ENCODE results near the gene ISCU. TPM values are rescaled to one million over a fixed set of nuclear protein-coding genes. Genes with fewer than 3 reads are reported as not detected.
A peak's percentile ranks its signal among the peaks of the same experiment; 100 is the strongest.
"Not testable (repeated sequence)": the region's sequence is repeated elsewhere in the genome, so short reads cannot be mapped to it uniquely, and the experiment has no call there.

ISCU gene
- total and polyA plus RNA-seq, 4 donors = 86.2 to 132 (median 94.3) TPM

DNA sequence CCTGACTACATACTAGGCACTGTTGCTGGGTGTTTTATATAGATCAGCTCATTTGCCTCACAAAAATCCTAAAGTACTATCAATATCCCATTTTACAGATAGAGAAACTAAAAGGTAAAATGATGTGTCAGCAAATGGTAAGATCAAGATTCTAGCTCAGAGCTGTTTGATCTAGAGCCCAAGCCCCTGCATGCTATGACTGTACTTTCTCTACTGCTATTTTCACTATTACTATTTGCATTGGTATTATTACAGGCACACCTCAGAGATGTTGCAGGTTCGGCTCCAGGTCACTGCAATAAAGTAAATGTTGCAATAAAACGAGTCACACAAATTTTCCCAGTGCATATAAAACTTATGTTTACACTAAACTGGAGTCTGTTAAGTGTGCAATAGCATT is 10.9 kb downstream of the ISCU start:
- Histone ChIP-seq H3K36me3 (ENCODE audit: control insufficient read depth in 4 of 4, insufficient read depth in 4 of 4, low read length in 4 of 4) (peaks cover under 1 to 10% (median 6%) of the 10 kb centered on the region in 4 donors), H3K9me3 (ENCODE audit: control insufficient read depth in 4 of 4, insufficient read depth in 3 of 4, low read length in 3 of 4) (no peaks in the 10 kb centered on the region), H3K9ac (ENCODE audit: insufficient read depth in 1 of 2, low read length in 2 of 2) (no peak overlapping the region), H3K27me3 (ENCODE audit: control insufficient read depth in 3 of 3, insufficient read depth in 3 of 3, low read length in 2 of 3) (no peaks in the 10 kb centered on the region), H3K4me3 (no peak overlapping the region), H3K4me1 (ENCODE audit: control insufficient read depth in 5 of 5, insufficient read depth in 5 of 5, low read length in 5 of 5) (peaks cover 0 to 20% (median 7%) of the 10 kb centered on the region in 5 donors), H3K27ac (ENCODE audit: low read depth in 1 of 2, low read length in 1 of 2) (no peak overlapping the region)
- no peak for TF ChIP-seq CTCF (IDR thresholded peaks at IDR 0.05; ENCODE audit: control extremely low read depth, extremely low read depth)
- ATAC-seq (ENCODE audit: insufficient read depth, low FRiP score) (no peak), DNase-seq (no peak)
- WGBS, 2 donors = 50 to 61% methylated on average over 2 of the region's 2 CpGs

DNA sequence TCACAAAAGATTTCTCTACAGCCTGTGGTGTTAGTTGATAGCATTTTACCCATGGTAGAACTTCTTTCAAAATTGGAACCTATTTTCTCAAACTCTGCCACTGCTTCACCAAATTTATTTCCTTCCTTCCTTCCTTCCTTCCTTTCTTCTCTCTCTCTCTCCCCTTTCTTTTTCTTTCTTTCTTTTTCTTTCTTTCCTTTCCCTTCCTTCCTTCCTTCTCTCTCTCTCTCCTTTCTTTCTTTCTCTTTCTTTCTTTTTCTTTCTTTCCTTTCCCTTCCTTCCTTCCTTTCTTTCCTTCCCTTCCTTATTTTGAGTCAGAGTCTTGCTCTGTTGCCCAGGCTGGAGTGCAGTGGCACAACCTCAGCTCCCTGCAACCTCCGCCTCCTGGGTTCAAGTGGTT is 11.9 kb downstream of the ISCU start:
- not testable (repeated sequence) for DNase-seq; ATAC-seq (ENCODE audit: insufficient read depth, low FRiP score); H3K9ac ChIP-seq (ENCODE audit: insufficient read depth in 1 of 2, low read length in 2 of 2); H3K4me3 ChIP-seq; H3K36me3 ChIP-seq (ENCODE audit: control insufficient read depth in 4 of 4, insufficient read depth in 4 of 4, low read length in 4 of 4); H3K27me3 ChIP-seq (ENCODE audit: control insufficient read depth in 3 of 3, insufficient read depth in 3 of 3, low read length in 2 of 3); H3K9me3 ChIP-seq (ENCODE audit: control insufficient read depth in 4 of 4, insufficient read depth in 3 of 4, low read length in 3 of 4); H3K27ac ChIP-seq (ENCODE audit: low read depth in 1 of 2, low read length in 1 of 2)
- 90 to 96% methylated on average over 1 of the region's 1 CpG for WGBS, 2 donors
- peaks cover 0 to 20% (median 7%) of the 10 kb centered on the region in 5 donors for H3K4me1 ChIP-seq (ENCODE audit: control insufficient read depth in 5 of 5, insufficient read depth in 5 of 5, low read length in 5 of 5)

DNA sequence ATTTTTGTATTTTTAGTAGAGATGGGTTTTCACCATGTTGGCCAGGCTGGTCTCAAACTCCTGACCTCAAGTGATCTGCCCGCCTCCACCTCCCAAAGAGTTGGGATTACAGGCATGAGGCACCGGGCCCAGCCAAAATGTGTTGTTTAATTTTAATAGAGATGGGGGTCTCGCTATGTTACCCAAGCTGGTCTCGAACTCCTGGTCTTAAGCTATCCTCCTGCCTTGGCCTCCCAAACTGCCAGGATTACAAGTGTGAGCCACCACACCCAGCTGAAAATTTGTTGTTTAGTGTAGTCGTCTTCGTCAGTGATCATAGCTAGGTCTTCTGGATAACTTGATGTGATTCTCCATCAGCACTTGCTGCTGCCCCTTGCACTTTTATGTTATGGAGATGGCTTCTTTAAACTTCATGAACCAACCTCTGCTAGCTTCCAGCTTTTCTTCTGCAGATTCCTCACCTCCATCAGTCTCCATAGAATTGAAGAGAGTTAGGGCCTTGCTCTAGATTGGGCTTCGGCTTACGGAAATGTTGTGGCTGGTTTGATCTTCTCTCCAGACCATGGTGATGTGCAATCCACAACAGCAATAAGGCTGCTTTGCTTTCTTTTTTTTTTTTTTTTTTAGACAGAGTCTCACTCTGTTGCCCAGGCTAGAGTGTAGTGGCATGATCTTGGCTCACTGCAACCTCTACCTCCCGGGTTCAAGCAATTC is 13.0 kb downstream of the ISCU start:
- DNase-seq (no peak), ATAC-seq (ENCODE audit: insufficient read depth, low FRiP score) (no peak)
- peaks cover 0 to 20% (median 7%) of the 10 kb centered on the region in 5 donors for H3K4me1 ChIP-seq (ENCODE audit: control insufficient read depth in 5 of 5, insufficient read depth in 5 of 5, low read length in 5 of 5)
- no peaks in the 10 kb centered on the region for H3K9me3 ChIP-seq (ENCODE audit: control insufficient read depth in 4 of 4, insufficient read depth in 3 of 4, low read length in 3 of 4)
- no peak overlapping the region for H3K27ac ChIP-seq (ENCODE audit: low read depth in 1 of 2, low read length in 1 of 2)
- H3K27me3 ChIP-seq (ENCODE audit: control insufficient read depth in 3 of 3, insufficient read depth in 3 of 3, low read length in 2 of 3) = no peaks in the 10 kb centered on the region
- TF ChIP-seq CTCF (IDR thresholded peaks at IDR 0.05; ENCODE audit: control extremely low read depth, extremely low read depth) = no peak
- WGBS, 2 donors = 91 to 92% methylated on average over 9 of the region's 9 CpGs
- H3K9ac ChIP-seq (ENCODE audit: insufficient read depth in 1 of 2, low read length in 2 of 2) = no peak overlapping the region
- no peak overlapping the region for H3K4me3 ChIP-seq
- no peaks in the 10 kb centered on the region for H3K36me3 ChIP-seq (ENCODE audit: control insufficient read depth in 4 of 4, insufficient read depth in 4 of 4, low read length in 4 of 4)

GRCh38 chr12:108576660-108577234 is 14.4 kb downstream of the ISCU start:
- Histone ChIP-seq H3K4me1 (ENCODE audit: control insufficient read depth in 5 of 5, insufficient read depth in 5 of 5, low read length in 5 of 5) (peaks cover 0 to 14% (median 7%) of the 10 kb centered on the region in 5 donors), H3K9ac (ENCODE audit: insufficient read depth in 1 of 2, low read length in 2 of 2) (no peak overlapping the region), H3K4me3 (no peak overlapping the region), H3K27me3 (ENCODE audit: control insufficient read depth in 3 of 3, insufficient read depth in 3 of 3, low read length in 2 of 3) (no peaks in the 10 kb centered on the region), H3K27ac (ENCODE audit: low read depth in 1 of 2, low read length in 1 of 2) (no peak overlapping the region), H3K9me3 (ENCODE audit: control insufficient read depth in 4 of 4, insufficient read depth in 3 of 4, low read length in 3 of 4) (no peaks in the 10 kb centered on the region), H3K36me3 (ENCODE audit: control insufficient read depth in 4 of 4, insufficient read depth in 4 of 4, low read length in 4 of 4) (no peaks in the 10 kb centered on the region)
- DNase-seq = peak in 1 of 3 donors; percentile 39
- WGBS, 2 donors = 55 to 66% methylated on average over 6 of the region's 6 CpGs
- TF ChIP-seq CTCF (IDR thresholded peaks at IDR 0.05; ENCODE audit: control extremely low read depth, extremely low read depth) = no peak
- no peak for ATAC-seq (ENCODE audit: insufficient read depth, low FRiP score)

All from lung (tissue), 12 donors.